K562 (cell line): Measurements from ENCODE around the gene RBM25. TPM values are rescaled to one million over a fixed set of nuclear protein-coding genes. Genes with fewer than 3 reads are reported as not detected.
A peak's percentile ranks its signal among the peaks of the same experiment; 100 is the strongest.

ENCODE experiments used
- BCOR ChIP-seq: fragments of 450-650 bp; IDR thresholded peaks from 2 replicates; pipeline ENCODE4 v1.6.1; 2016
- DACH1 ChIP-seq: fragments of 450-650 bp; IDR thresholded peaks from 2 replicates; pipeline ENCODE4 v1.6.1; 2018; ENCODE audit not compliant: partially characterized antibody
- RBM15 ChIP-seq: fragments of 200-400 bp; formaldehyde crosslinking; IDR thresholded peaks from 2 replicates; pipeline ENCODE4 v1.6.1; 2018; ENCODE audit warnings: mild to moderate bottlenecking, low read length, moderate library complexity; ENCODE audit not compliant: insufficient read depth
- RCOR1 ChIP-seq, 2 experiments: IDR thresholded peaks; 2 replicates each; pipeline ENCODE4 v1.6.1; 2012; ENCODE audit warnings: low read depth in 2 of 2, low read length in 2 of 2, borderline replicate concordance in 1 of 2, improper control_type of control experiment in 1 of 2
- SMAD4 ChIP-seq: fragments of 250-450 bp; sonication (Bioruptor Pico); conservative IDR thresholded peaks from 2 replicates; pipeline ENCODE4 v1.8.0; 2021; ENCODE audit warnings: inconsistent platforms, mild to moderate bottlenecking, moderate library complexity
- SRF ChIP-seq, 2 experiments: fragments of 250-450, 450-650 bp in 1 of 2; sonication (Bioruptor Pico) in 1 of 2; sonication (generic) in 1 of 2; formaldehyde crosslinking; IDR thresholded peaks; 2 replicates each; pipeline versions ENCODE4 v1.5.0 to v1.5.1; 2020 to 2022; ENCODE audit warnings: mild to moderate bottlenecking in 1 of 2, missing genetic modification reagents in 1 of 2
- UBTF ChIP-seq, 2 experiments: IDR thresholded peaks; 2 replicates each; pipeline ENCODE4 v1.6.1; 2012; ENCODE audit warnings: improper control_type of control experiment in 2 of 2, low read depth in 2 of 2, low read length in 2 of 2, borderline replicate concordance in 1 of 2
- XRCC3 ChIP-seq: fragments of 450-650 bp; IDR thresholded peaks from 2 replicates; pipeline ENCODE4 v1.6.1; 2017; ENCODE audit warnings: mild to moderate bottlenecking, moderate library complexity
- polyA plus RNA-seq, 8 experiments: library from polyadenylated mRNA; depleted of rRNA in 4 of 8; stranded (reverse) in 5 of 8; unstranded in 3 of 8; fragments of >200 nt; fragmentation: Nextera tagmentation in 2 of 8; fragmentation: Illumina TruSeq in 1 of 8; extraction: Ambion mirVana in 2 of 8; extraction: Trizol in 1 of 8; gene quantifications; 2 replicates each; pipeline versions ENCODE4 v1.2.1 to v1.2.3, GENCODE V29; 2011 to 2014; ENCODE audit warnings: inconsistent platforms in 1 of 8, missing spikeins in 1 of 8
- total RNA-seq, 7 experiments: library from RNA; depleted of rRNA in 6 of 7; stranded (reverse); fragments of >200 nt in 6 of 7; fragmentation: Illumina TruSeq in 2 of 7; extraction: Trizol in 2 of 7; gene quantifications; 2 replicates each; pipeline versions ENCODE4 v1.2.1 to v1.2.3, GENCODE V29; 2011 to 2021; ENCODE audit warnings: low replicate concordance in 1 of 7
- TF ChIP-seq, protein P1 (sequence below), 2 experiments: fragments of 450-650 bp in 1 of 2; sonication (generic) in 1 of 2; formaldehyde crosslinking in 1 of 2; IDR thresholded peaks; 2 replicates each; pipeline versions ENCODE4 v1.7.1 to v1.9.0; 2016 to 2022; ENCODE audit warnings: inconsistent platforms in 1 of 2, mild to moderate bottlenecking in 1 of 2, missing genetic modification reagents in 1 of 2
- TF ChIP-seq, protein P2 (sequence below): sonication (generic); formaldehyde crosslinking; IDR thresholded peaks from 2 replicates; pipeline ENCODE4 v1.8.0; 2022; ENCODE audit warnings: mild to moderate bottlenecking, missing genetic modification reagents

The RBM25 gene
- total and polyA plus RNA-seq, 9 of the 15 experiments (the other 6 are each of a cell fraction or from before 2014, with no cell fraction given), result 28.6 to 80.1 (median 48.1) TPM

DNA sequence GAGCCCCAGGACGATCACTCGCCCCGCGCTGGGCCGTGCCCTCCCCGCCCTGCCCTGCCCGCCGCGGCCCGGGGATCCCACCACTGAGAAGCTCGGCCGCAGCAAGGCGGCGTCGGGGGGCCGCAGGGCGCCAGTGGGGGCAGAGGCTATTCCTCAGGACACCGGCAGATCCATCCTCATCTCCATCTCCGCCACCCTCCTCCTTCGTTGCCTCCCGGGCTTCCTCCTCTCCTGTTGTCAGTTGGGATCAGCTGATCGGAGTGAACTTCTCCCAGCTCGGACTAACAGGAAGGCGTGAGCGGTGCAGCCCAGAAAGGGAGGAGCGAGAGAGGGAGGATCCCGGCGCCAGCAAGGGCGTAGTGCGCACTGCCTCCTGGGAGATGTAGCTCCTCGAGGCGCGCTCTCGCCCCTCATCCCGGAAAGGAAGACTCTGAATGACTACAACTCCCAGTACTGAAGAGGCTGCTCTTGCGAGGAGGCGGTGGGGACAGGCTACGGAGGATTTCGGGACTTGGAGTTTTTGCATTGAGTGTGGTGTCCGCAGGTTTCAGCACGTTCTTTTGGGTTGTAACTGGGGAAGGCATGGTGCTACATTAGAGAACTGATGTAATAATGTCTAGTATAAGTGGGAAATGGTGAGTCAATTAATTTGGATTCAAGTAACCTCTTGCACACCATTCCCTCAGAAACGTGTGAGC, 31.3 kb upstream of the RBM25 start, which contains the start of gene ZFYVE1 (continued):
- TF ChIP-seq XRCC3, result no peak
- no peak for TF ChIP-seq RBM15
- TF ChIP-seq DACH1, result peak; percentile 99
- TF ChIP-seq, protein P1, sequence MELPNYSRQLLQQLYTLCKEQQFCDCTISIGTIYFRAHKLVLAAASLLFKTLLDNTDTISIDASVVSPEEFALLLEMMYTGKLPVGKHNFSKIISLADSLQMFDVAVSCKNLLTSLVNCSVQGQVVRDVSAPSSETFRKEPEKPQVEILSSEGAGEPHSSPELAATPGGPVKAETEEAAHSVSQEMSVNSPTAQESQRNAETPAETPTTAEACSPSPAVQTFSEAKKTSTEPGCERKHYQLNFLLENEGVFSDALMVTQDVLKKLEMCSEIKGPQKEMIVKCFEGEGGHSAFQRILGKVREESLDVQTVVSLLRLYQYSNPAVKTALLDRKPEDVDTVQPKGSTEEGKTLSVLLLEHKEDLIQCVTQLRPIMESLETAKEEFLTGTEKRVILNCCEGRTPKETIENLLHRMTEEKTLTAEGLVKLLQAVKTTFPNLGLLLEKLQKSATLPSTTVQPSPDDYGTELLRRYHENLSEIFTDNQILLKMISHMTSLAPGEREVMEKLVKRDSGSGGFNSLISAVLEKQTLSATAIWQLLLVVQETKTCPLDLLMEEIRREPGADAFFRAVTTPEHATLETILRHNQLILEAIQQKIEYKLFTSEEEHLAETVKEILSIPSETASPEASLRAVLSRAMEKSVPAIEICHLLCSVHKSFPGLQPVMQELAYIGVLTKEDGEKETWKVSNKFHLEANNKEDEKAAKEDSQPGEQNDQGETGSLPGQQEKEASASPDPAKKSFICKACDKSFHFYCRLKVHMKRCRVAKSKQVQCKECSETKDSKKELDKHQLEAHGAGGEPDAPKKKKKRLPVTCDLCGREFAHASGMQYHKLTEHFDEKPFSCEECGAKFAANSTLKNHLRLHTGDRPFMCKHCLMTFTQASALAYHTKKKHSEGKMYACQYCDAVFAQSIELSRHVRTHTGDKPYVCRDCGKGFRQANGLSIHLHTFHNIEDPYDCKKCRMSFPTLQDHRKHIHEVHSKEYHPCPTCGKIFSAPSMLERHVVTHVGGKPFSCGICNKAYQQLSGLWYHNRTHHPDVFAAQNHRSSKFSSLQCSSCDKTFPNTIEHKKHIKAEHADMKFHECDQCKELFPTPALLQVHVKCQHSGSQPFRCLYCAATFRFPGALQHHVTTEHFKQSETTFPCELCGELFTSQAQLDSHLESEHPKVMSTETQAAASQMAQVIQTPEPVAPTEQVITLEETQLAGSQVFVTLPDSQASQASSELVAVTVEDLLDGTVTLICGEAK (IDR thresholded peaks at IDR 0.05), result peak; percentile 81
- TF ChIP-seq, protein P1 (CRISPR knock-in tag; IDR thresholded peaks at IDR 0.05), result no peak
- 0 out of 4 replicates have a peak, but pooled peaks of 1 of the 2 experiments have one; percentile 30 for TF ChIP-seq RCOR1 (IDR thresholded peaks at IDR 0.05; ENCODE audit: borderline replicate concordance in 1 of 2, low read depth in 2 of 2, low read length in 2 of 2)
- TF ChIP-seq SMAD4 (CRISPR knock-in tag), result 0 out of 2 replicates have a peak, but pooled peaks have one; percentile 27
- TF ChIP-seq SRF (CRISPR knock-in tag; IDR thresholded peaks at IDR 0.05), result peak in 1 of 2 experiments; percentile 75; a peak in 2 of 4 replicates
- TF ChIP-seq BCOR, result no peak
- 0 out of 4 replicates have a peak, but pooled peaks of 1 of the 2 experiments have one; percentile 47 for TF ChIP-seq UBTF (IDR thresholded peaks at IDR 0.05; ENCODE audit: borderline replicate concordance in 1 of 2, low read depth in 2 of 2, low read length in 2 of 2)
- TF ChIP-seq, protein P2, sequence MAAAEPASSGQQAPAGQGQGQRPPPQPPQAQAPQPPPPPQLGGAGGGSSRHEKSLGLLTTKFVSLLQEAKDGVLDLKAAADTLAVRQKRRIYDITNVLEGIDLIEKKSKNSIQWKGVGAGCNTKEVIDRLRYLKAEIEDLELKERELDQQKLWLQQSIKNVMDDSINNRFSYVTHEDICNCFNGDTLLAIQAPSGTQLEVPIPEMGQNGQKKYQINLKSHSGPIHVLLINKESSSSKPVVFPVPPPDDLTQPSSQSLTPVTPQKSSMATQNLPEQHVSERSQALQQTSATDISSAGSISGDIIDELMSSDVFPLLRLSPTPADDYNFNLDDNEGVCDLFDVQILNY (CRISPR knock-in tag), result no peak
